GM23338 (cell line): ENCODE data around the gene CNTNAP2. TPM values are rescaled to one million over a fixed set of nuclear protein-coding genes. Genes with fewer than 3 reads are reported as not detected.

Source experiments
- ATAC-seq: fragments of 200-7000 bp; cut with Tn5 transposase; 3 replicates; pipeline ENCODE4 v1.9.1; 2020
- DNase-seq: peaks from one replicate; pipeline ENCODE4 v3.0.0-alpha.2; 2015; ENCODE audit warnings: low spot score
- H2AFZ ChIP-seq: fragments of 200-600 bp; sonication (generic); 2 replicates; pipeline ENCODE4 v1.8.0; 2016; ENCODE audit warnings: antibody characterized with exemption, mild to moderate bottlenecking, moderate library complexity
- H3F3A ChIP-seq: fragments of 200-600 bp; sonication (generic); replicated peaks from 2 replicates; pipeline ENCODE4 v1.8.0; 2017; ENCODE audit warnings: antibody characterized with exemption, mixed run types, low read depth
- H3K27ac ChIP-seq: fragments of 200-600 bp; sonication (generic); 2 replicates; pipeline ENCODE4 v1.6.1; 2016; ENCODE audit warnings: low read depth
- H3K27me3 ChIP-seq: fragments of 200-600 bp; sonication (generic); 2 replicates; pipeline ENCODE4 v1.8.0; 2016; ENCODE audit warnings: mild to moderate bottlenecking, mixed run types, moderate library complexity; ENCODE audit not compliant: insufficient read depth
- H3K36me3 ChIP-seq: fragments of 200-600 bp; sonication (generic); 2 replicates; pipeline ENCODE4 v1.8.0; 2016; ENCODE audit warnings: mild to moderate bottlenecking; ENCODE audit not compliant: insufficient read depth
- H3K4me1 ChIP-seq: fragments of 200-600 bp; sonication (generic); 2 replicates; pipeline ENCODE4 v1.8.0; 2016; ENCODE audit warnings: mild to moderate bottlenecking, moderate library complexity; ENCODE audit not compliant: insufficient read depth
- H3K4me2 ChIP-seq: fragments of 200-600 bp; sonication (generic); 2 replicates; pipeline ENCODE4 v1.7.1; 2017; ENCODE audit warnings: mixed run types
- H3K4me3 ChIP-seq: fragments of 200-600 bp; sonication (generic); 2 replicates; pipeline ENCODE4 v1.6.1; 2016; ENCODE audit warnings: mixed run types
- H3K79me2 ChIP-seq: fragments of 200-600 bp; sonication (generic); replicated peaks from 2 replicates; pipeline ENCODE4 v1.8.0; 2017; ENCODE audit warnings: mild to moderate bottlenecking; ENCODE audit not compliant: insufficient read depth
- H3K9me2 ChIP-seq: fragments of 200-600 bp; sonication (generic); 2 replicates; pipeline ENCODE4 v1.8.0; 2017; ENCODE audit not compliant: insufficient read depth
- H4K20me1 ChIP-seq: fragments of 200-600 bp; sonication (generic); replicated peaks from 2 replicates; pipeline ENCODE4 v1.8.0; 2017; ENCODE audit warnings: mild to moderate bottlenecking; ENCODE audit not compliant: insufficient read depth
- H3K27ac Mint-ChIP-seq: 2 replicates; pipeline ENCODE4 v1.8.0; 2020; ENCODE audit warnings: inconsistent platforms, mild to moderate bottlenecking, moderate library complexity, mixed read lengths
- H3K27me3 Mint-ChIP-seq: 3 replicates; pipeline ENCODE4 v1.8.0; 2022; ENCODE audit warnings: low read depth, mild to moderate bottlenecking, moderate library complexity, mixed read lengths, inconsistent platforms; ENCODE audit not compliant: insufficient read depth, poor library complexity
- H3K36me3 Mint-ChIP-seq: 3 replicates; pipeline ENCODE4 v1.8.0; 2021; ENCODE audit warnings: low read depth, mild to moderate bottlenecking, inconsistent platforms, moderate library complexity, mixed read lengths
- H3K4me1 Mint-ChIP-seq: 3 replicates; pipeline ENCODE4 v1.8.0; 2020; ENCODE audit warnings: mild to moderate bottlenecking, inconsistent platforms, mixed read lengths
- H3K4me3 Mint-ChIP-seq: 3 replicates; pipeline ENCODE4 v1.8.0; 2021; ENCODE audit warnings: moderate library complexity, mild to moderate bottlenecking, inconsistent platforms, mixed read lengths
- H3K9me3 Mint-ChIP-seq: 3 replicates; pipeline ENCODE4 v1.8.0; 2020; ENCODE audit warnings: moderate library complexity, mild to moderate bottlenecking, inconsistent platforms, mixed read lengths
- CTCF ChIP-seq, 2 experiments: fragments of 200-600 bp in 1 of 2; sonication (generic) in 1 of 2; conservative IDR thresholded peaks; 2 replicates each; pipeline versions ENCODE4 v1.5.1 to v1.6.1; 2016 to 2017; ENCODE audit warnings: antibody characterized with exemption in 2 of 2, low read depth in 2 of 2, mild to moderate bottlenecking in 2 of 2, moderate library complexity in 1 of 2
- EZH2 ChIP-seq: fragments of 200-600 bp; sonication (generic); IDR thresholded peaks from one replicate; pipeline ENCODE4 v1.8.0; 2017; ENCODE audit warnings: antibody characterized with exemption, mild to moderate bottlenecking, low read depth; ENCODE audit not compliant: unreplicated experiment
- EZH2phosphoT487 ChIP-seq: fragments of 200-600 bp; sonication (generic); IDR thresholded peaks from one replicate; pipeline ENCODE4 v1.8.1; 2018; ENCODE audit warnings: antibody characterized with exemption; ENCODE audit not compliant: unreplicated experiment
- POLR2AphosphoS5 ChIP-seq: IDR thresholded peaks from 2 replicates; pipeline ENCODE4 v1.6.1; 2016; ENCODE audit warnings: antibody characterized with exemption, low read depth
- STAT1 ChIP-seq: IDR thresholded peaks from one replicate; pipeline ENCODE4 v1.6.1; 2016; ENCODE audit warnings: antibody characterized with exemption; ENCODE audit not compliant: unreplicated experiment
- ZNF331 ChIP-seq: fragments of 250-450 bp; sonication (Bioruptor Pico); IDR thresholded peaks from 2 replicates; pipeline ENCODE4 v1.5.0; 2020; ENCODE audit warnings: low read depth, mild to moderate bottlenecking, moderate library complexity
- polyA plus RNA-seq: library from polyadenylated mRNA; unstranded; fragments of >200 nt; fragmentation: Nextera tagmentation; extraction: Ambion mirVana; gene quantifications from 2 replicates; pipeline ENCODE4 v1.2.1, GENCODE V29; 2016
- total RNA-seq: library from RNA; depleted of rRNA; stranded (reverse); fragments of >200 nt; shearing (Covaris generic); gene quantifications from 2 replicates; pipeline ENCODE4 v1.2.3, GENCODE V29; 2014
- TF ChIP-seq, protein P1 (sequence below): IDR thresholded peaks from one replicate; pipeline ENCODE4 v1.6.1; 2018; ENCODE audit warnings: antibody characterized with exemption; ENCODE audit not compliant: unreplicated experiment
- TF ChIP-seq, protein P2 (sequence below): fragments of 250-450 bp; sonication (Bioruptor Pico); IDR thresholded peaks from 2 replicates; pipeline ENCODE4 v1.5.0; 2020; ENCODE audit warnings: mild to moderate bottlenecking, moderate library complexity
- TF ChIP-seq, protein P3 (sequence below): IDR thresholded peaks from 2 replicates; pipeline ENCODE4 v1.6.1; 2016; ENCODE audit warnings: antibody characterized with exemption

CNTNAP2 gene
- total and polyA plus RNA-seq, 2 experiments from 2014 or later, result 38.2 to 61.3 TPM

- no peak for TF ChIP-seq EZH2
- TF ChIP-seq, protein P1, sequence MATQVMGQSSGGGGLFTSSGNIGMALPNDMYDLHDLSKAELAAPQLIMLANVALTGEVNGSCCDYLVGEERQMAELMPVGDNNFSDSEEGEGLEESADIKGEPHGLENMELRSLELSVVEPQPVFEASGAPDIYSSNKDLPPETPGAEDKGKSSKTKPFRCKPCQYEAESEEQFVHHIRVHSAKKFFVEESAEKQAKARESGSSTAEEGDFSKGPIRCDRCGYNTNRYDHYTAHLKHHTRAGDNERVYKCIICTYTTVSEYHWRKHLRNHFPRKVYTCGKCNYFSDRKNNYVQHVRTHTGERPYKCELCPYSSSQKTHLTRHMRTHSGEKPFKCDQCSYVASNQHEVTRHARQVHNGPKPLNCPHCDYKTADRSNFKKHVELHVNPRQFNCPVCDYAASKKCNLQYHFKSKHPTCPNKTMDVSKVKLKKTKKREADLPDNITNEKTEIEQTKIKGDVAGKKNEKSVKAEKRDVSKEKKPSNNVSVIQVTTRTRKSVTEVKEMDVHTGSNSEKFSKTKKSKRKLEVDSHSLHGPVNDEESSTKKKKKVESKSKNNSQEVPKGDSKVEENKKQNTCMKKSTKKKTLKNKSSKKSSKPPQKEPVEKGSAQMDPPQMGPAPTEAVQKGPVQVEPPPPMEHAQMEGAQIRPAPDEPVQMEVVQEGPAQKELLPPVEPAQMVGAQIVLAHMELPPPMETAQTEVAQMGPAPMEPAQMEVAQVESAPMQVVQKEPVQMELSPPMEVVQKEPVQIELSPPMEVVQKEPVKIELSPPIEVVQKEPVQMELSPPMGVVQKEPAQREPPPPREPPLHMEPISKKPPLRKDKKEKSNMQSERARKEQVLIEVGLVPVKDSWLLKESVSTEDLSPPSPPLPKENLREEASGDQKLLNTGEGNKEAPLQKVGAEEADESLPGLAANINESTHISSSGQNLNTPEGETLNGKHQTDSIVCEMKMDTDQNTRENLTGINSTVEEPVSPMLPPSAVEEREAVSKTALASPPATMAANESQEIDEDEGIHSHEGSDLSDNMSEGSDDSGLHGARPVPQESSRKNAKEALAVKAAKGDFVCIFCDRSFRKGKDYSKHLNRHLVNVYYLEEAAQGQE, result no peak
- no peak overlapping the region for H3K27ac Mint-ChIP-seq
- no peaks in the 10 kb centered on the region for H3K4me1 Mint-ChIP-seq
- no peaks in the 10 kb centered on the region for H3K27me3 Mint-ChIP-seq
- H3K9me2 ChIP-seq, result no peaks in the 10 kb centered on the region
- ATAC-seq (no peak), DNase-seq (no peak)
- no peaks in the 10 kb centered on the region for H3F3A ChIP-seq
- no peak overlapping the region for H3K27ac ChIP-seq
- H3K4me3 ChIP-seq, result no peak overlapping the region
- H3K9me3 Mint-ChIP-seq, result peaks cover 3% of the 10 kb centered on the region; the same call in 1 of the 3 replicates
- H3K4me3 Mint-ChIP-seq, result no peak overlapping the region
- no peaks in the 10 kb centered on the region for H3K36me3 Mint-ChIP-seq
- H3K36me3 ChIP-seq, result no peaks in the 10 kb centered on the region
- H2AFZ ChIP-seq, result no peak overlapping the region
- no peak overlapping the region for H3K4me2 ChIP-seq
- no peaks in the 10 kb centered on the region for H4K20me1 ChIP-seq
- no peaks in the 10 kb centered on the region for H3K4me1 ChIP-seq
- H3K27me3 ChIP-seq, result no peaks in the 10 kb centered on the region
- H3K79me2 ChIP-seq, result no peaks in the 10 kb centered on the region
Measured at GRCh38 chr7:147759327-147759943, 1642.8 kb downstream of the CNTNAP2 start.

DNA sequence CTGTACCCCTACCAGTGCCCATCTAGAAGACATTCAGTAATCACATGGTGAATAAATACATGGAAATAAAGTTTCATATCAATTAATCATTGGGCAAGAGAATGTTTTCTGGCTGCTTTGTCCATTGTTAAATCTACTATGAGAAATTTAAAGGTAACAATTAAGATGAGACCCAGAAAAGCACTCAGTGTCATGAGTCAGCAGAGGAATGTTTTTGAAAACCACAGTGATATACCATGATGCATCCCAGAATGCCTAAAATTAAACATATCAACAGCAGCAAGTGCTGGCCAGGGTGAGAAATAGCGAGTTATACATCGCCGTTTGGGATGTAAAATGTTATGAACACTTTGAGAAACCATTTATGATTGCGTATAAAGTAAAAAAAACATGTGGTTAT, 1648.7 kb downstream of the CNTNAP2 start:
- Histone ChIP-seq H3F3A (no peaks in the 10 kb centered on the region), H3K4me2 (no peak overlapping the region), H3K27me3 (no peaks in the 10 kb centered on the region), H3K4me1 (no peaks in the 10 kb centered on the region), H4K20me1 (no peaks in the 10 kb centered on the region), H2AFZ (no peak overlapping the region), H3K36me3 (no peaks in the 10 kb centered on the region), H3K79me2 (no peaks in the 10 kb centered on the region), H3K9me2 (no peaks in the 10 kb centered on the region), H3K4me3 (no peak overlapping the region), H3K27ac (no peak overlapping the region)
- DNase-seq (no peak), ATAC-seq (no peak)
- no peaks in the 10 kb centered on the region for H3K27me3 Mint-ChIP-seq
- no peak overlapping the region for H3K4me3 Mint-ChIP-seq
- no peak overlapping the region for H3K27ac Mint-ChIP-seq
- H3K9me3 Mint-ChIP-seq, result peaks cover 3% of the 10 kb centered on the region; the same call in 1 of the 3 replicates
- H3K36me3 Mint-ChIP-seq, result no peaks in the 10 kb centered on the region
- H3K4me1 Mint-ChIP-seq, result no peaks in the 10 kb centered on the region
- TF ChIP-seq, protein P2, sequence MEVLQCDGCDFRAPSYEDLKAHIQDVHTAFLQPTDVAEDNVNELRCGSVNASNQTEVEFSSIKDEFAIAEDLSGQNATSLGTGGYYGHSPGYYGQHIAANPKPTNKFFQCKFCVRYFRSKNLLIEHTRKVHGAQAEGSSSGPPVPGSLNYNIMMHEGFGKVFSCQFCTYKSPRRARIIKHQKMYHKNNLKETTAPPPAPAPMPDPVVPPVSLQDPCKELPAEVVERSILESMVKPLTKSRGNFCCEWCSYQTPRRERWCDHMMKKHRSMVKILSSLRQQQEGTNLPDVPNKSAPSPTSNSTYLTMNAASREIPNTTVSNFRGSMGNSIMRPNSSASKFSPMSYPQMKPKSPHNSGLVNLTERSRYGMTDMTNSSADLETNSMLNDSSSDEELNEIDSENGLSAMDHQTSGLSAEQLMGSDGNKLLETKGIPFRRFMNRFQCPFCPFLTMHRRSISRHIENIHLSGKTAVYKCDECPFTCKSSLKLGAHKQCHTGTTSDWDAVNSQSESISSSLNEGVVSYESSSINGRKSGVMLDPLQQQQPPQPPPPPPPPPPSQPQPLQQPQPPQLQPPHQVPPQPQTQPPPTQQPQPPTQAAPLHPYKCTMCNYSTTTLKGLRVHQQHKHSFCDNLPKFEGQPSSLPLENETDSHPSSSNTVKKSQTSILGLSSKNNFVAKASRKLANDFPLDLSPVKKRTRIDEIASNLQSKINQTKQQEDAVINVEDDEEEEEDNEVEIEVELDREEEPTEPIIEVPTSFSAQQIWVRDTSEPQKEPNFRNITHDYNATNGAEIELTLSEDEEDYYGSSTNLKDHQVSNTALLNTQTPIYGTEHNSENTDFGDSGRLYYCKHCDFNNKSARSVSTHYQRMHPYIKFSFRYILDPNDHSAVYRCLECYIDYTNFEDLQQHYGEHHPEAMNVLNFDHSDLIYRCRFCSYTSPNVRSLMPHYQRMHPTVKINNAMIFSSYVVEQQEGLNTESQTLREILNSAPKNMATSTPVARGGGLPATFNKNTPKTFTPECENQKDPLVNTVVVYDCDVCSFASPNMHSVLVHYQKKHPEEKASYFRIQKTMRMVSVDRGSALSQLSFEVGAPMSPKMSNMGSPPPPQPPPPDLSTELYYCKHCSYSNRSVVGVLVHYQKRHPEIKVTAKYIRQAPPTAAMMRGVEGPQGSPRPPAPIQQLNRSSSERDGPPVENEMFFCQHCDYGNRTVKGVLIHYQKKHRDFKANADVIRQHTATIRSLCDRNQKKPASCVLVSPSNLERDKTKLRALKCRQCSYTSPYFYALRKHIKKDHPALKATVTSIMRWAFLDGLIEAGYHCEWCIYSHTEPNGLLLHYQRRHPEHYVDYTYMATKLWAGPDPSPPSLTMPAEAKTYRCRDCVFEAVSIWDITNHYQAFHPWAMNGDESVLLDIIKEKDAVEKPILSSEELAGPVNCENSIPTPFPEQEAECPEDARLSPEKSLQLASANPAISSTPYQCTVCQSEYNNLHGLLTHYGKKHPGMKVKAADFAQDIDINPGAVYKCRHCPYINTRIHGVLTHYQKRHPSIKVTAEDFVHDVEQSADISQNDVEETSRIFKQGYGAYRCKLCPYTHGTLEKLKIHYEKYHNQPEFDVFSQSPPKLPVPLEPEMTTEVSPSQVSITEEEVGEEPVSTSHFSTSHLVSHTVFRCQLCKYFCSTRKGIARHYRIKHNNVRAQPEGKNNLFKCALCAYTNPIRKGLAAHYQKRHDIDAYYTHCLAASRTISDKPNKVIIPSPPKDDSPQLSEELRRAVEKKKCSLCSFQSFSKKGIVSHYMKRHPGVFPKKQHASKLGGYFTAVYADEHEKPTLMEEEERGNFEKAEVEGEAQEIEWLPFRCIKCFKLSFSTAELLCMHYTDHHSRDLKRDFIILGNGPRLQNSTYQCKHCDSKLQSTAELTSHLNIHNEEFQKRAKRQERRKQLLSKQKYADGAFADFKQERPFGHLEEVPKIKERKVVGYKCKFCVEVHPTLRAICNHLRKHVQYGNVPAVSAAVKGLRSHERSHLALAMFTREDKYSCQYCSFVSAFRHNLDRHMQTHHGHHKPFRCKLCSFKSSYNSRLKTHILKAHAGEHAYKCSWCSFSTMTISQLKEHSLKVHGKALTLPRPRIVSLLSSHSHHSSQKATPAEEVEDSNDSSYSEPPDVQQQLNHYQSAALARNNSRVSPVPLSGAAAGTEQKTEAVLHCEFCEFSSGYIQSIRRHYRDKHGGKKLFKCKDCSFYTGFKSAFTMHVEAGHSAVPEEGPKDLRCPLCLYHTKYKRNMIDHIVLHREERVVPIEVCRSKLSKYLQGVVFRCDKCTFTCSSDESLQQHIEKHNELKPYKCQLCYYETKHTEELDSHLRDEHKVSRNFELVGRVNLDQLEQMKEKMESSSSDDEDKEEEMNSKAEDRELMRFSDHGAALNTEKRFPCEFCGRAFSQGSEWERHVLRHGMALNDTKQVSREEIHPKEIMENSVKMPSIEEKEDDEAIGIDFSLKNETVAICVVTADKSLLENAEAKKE (CRISPR knock-in tag), result no peak
- TF ChIP-seq ZNF331 (CRISPR knock-in tag), result no peak
- no peak for TF ChIP-seq POLR2AphosphoS5
- TF ChIP-seq EZH2phosphoT487, result no peak
- TF ChIP-seq CTCF (conservative IDR thresholded peaks at IDR 0.05; ENCODE audit: low read depth in 2 of 2), result no peak
- TF ChIP-seq, protein P3, sequence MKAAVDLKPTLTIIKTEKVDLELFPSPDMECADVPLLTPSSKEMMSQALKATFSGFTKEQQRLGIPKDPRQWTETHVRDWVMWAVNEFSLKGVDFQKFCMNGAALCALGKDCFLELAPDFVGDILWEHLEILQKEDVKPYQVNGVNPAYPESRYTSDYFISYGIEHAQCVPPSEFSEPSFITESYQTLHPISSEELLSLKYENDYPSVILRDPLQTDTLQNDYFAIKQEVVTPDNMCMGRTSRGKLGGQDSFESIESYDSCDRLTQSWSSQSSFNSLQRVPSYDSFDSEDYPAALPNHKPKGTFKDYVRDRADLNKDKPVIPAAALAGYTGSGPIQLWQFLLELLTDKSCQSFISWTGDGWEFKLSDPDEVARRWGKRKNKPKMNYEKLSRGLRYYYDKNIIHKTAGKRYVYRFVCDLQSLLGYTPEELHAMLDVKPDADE, result no peak
- no peak for TF ChIP-seq STAT1
